Mesenchymal stem cell (in vitro differentiated cells and primary cell): ENCODE data around the gene NDRG2.

Experiments used
- DNase-seq: peaks from one replicate; pipeline ENCODE4 v3.0.0-alpha.2; 2013
- H2AFZ ChIP-seq: one replicate; pipeline ENCODE4 v1.6.1; 2013; ENCODE audit warnings: low read depth, mild to moderate bottlenecking, control low read depth, inconsistent platforms, low read length, moderate library complexity
- H2AK5ac ChIP-seq: 2 replicates; pipeline ENCODE4 v1.6.1; 2013; ENCODE audit warnings: low read length, moderate library complexity, mild to moderate bottlenecking, inconsistent platforms; ENCODE audit not compliant: severe bottlenecking
- H2BK120ac ChIP-seq: one replicate; pipeline ENCODE4 v1.6.1; 2013; ENCODE audit warnings: low read depth, mild to moderate bottlenecking, inconsistent platforms, low read length, moderate library complexity
- H2BK12ac ChIP-seq, 2 experiments: one replicate each; pipeline ENCODE4 v1.6.1; 2013; ENCODE audit warnings: inconsistent platforms in 2 of 2, low read length in 2 of 2, mild to moderate bottlenecking in 2 of 2, moderate library complexity in 2 of 2, control low read depth in 1 of 2
- H2BK15ac ChIP-seq: one replicate; pipeline ENCODE4 v1.6.1; 2013; ENCODE audit warnings: mild to moderate bottlenecking, low read depth, inconsistent platforms; ENCODE audit not compliant: poor library complexity, severe bottlenecking
- H2BK5ac ChIP-seq: 2 replicates; pipeline ENCODE4 v1.6.1; 2013; ENCODE audit warnings: low read depth, mild to moderate bottlenecking, low read length, control low read depth, inconsistent platforms; ENCODE audit not compliant: poor library complexity, severe bottlenecking
- H3K14ac ChIP-seq, 2 experiments: one replicate each; pipeline ENCODE4 v1.6.1; 2013; ENCODE audit warnings: inconsistent platforms in 2 of 2, low read length in 2 of 2, control low read depth in 1 of 2, mild to moderate bottlenecking in 1 of 2, moderate library complexity in 1 of 2
- H3K18ac ChIP-seq, 2 experiments: one replicate each; pipeline ENCODE4 v1.6.1; 2013; ENCODE audit warnings: inconsistent platforms in 2 of 2, low read length in 2 of 2, control low read depth in 1 of 2, low read depth in 1 of 2, mild to moderate bottlenecking in 1 of 2
- H3K23ac ChIP-seq, 2 experiments: one replicate each; pipeline ENCODE4 v1.6.1; 2013; ENCODE audit warnings: inconsistent platforms in 2 of 2, low read length in 2 of 2, mild to moderate bottlenecking in 2 of 2, moderate library complexity in 2 of 2, control low read depth in 1 of 2
- H3K27ac ChIP-seq: 2 replicates; pipeline ENCODE4 v1.5.1; 2013; ENCODE audit warnings: mild to moderate bottlenecking, moderate library complexity, low read length, control low read depth, inconsistent platforms; ENCODE audit not compliant: poor library complexity, severe bottlenecking
- H3K27me3 ChIP-seq, 2 experiments: 2 replicates each; pipeline versions ENCODE4 v1.6.1 to v1.7.0; 2013; ENCODE audit warnings: low read length in 2 of 2, mild to moderate bottlenecking in 2 of 2, moderate library complexity in 2 of 2, control low read depth in 1 of 2, inconsistent platforms in 1 of 2; ENCODE audit not compliant: control insufficient read depth in 1 of 2, insufficient read depth in 1 of 2
- H3K36me3 ChIP-seq, 2 experiments: 2 replicates each; pipeline versions ENCODE4 v1.6.1 to v1.7.0; 2013; ENCODE audit warnings: low read length in 2 of 2, control low read depth in 1 of 2, inconsistent platforms in 1 of 2, low read depth in 1 of 2, mild to moderate bottlenecking in 1 of 2; ENCODE audit not compliant: insufficient read depth in 2 of 2, control insufficient read depth in 1 of 2
- H3K4ac ChIP-seq, 2 experiments: one replicate each; pipeline ENCODE4 v1.6.1; 2013; ENCODE audit warnings: inconsistent platforms in 2 of 2, low read length in 2 of 2, mild to moderate bottlenecking in 2 of 2, moderate library complexity in 2 of 2, control low read depth in 1 of 2, low read depth in 1 of 2
- H3K4me1 ChIP-seq: 2 replicates; pipeline ENCODE4 v1.6.1; 2013; ENCODE audit warnings: low read depth, low read length, control low read depth; ENCODE audit not compliant: control insufficient read depth, insufficient read depth
- H3K4me2 ChIP-seq: 2 replicates; pipeline ENCODE4 v1.6.1; 2013; ENCODE audit warnings: low read length, mild to moderate bottlenecking, inconsistent platforms; ENCODE audit not compliant: poor library complexity, severe bottlenecking
- H3K4me3 ChIP-seq, 2 experiments: 2 replicates each; pipeline versions ENCODE4 v1.5.1 to v1.7.0; 2013; ENCODE audit warnings: low read length in 2 of 2, mild to moderate bottlenecking in 2 of 2, control low read depth in 1 of 2, low read depth in 1 of 2; ENCODE audit not compliant: insufficient read depth in 1 of 2
- H3K79me1 ChIP-seq: replicated peaks from 2 replicates; pipeline ENCODE4 v1.6.1; 2013; ENCODE audit warnings: mild to moderate bottlenecking, control low read depth, low read length, inconsistent platforms; ENCODE audit not compliant: poor library complexity, severe bottlenecking
- H3K9ac ChIP-seq: 2 replicates; pipeline ENCODE4 v1.7.0; 2013; ENCODE audit warnings: mild to moderate bottlenecking, low read length, moderate library complexity
- H3K9me3 ChIP-seq: 2 replicates; pipeline ENCODE4 v1.7.0; 2013; ENCODE audit warnings: mild to moderate bottlenecking, low read length; ENCODE audit not compliant: control insufficient read depth
- H4K8ac ChIP-seq: one replicate; pipeline ENCODE4 v1.6.1; 2013; ENCODE audit warnings: inconsistent platforms, mild to moderate bottlenecking, low read length, moderate library complexity
- H4K91ac ChIP-seq: one replicate; pipeline ENCODE4 v1.6.1; 2013; ENCODE audit warnings: mild to moderate bottlenecking, low read length, inconsistent platforms
- WGBS: methylation state at CpG from one replicate; pipeline ENCODE4 v1.1.7; 2013; ENCODE audit warnings: mixed read lengths; 5-methylcytosine and 5-hydroxymethylcytosine counted together

The NDRG2 gene

GRCh38 chr14:21071225-21072030 is 46.6 kb upstream of the NDRG2 start:
- H2BK15ac ChIP-seq, result peak overlapping the region; percentile 95
- H2BK5ac ChIP-seq, result peak overlapping the region; percentile 92
- peak overlapping the region; percentile 91 for H3K4me2 ChIP-seq
- peaks cover 35 to 37% of the 10 kb centered on the region in 2 experiments for H3K36me3 ChIP-seq
- H3K27ac ChIP-seq, result peak overlapping the region; percentile 100
- H3K4ac ChIP-seq, result peak overlapping the region; percentile 84 to 96
- peak overlapping the region in 1 of 2 experiments; percentile 81 for H3K23ac ChIP-seq
- peak overlapping the region; percentile 90 for H4K8ac ChIP-seq
- DNase-seq, result peak; percentile 96
- H3K27me3 ChIP-seq, result no peaks in the 10 kb centered on the region
- peak overlapping the region; percentile 84 to 92 for H3K4me3 ChIP-seq
- peak overlapping the region; percentile 64 for H2BK120ac ChIP-seq
- peaks cover 39% of the 10 kb centered on the region for H3K79me1 ChIP-seq
- H3K4me1 ChIP-seq, result peaks cover 29% of the 10 kb centered on the region
- H2AFZ ChIP-seq, result peak overlapping the region; percentile 46
- peak overlapping the region; percentile 88 for H3K9ac ChIP-seq
- peak overlapping the region; percentile 90 for H2BK12ac ChIP-seq
- no peaks in the 10 kb centered on the region for H3K9me3 ChIP-seq
- WGBS, result under 1% methylated on average over 35 of the region's 37 CpGs
- H4K91ac ChIP-seq, result peak overlapping the region; percentile 96
- H2AK5ac ChIP-seq, result peak overlapping the region; percentile 79
- H3K14ac ChIP-seq, result peak overlapping the region in 1 of 2 experiments; percentile 97
- peak overlapping the region; percentile 90 to 94 for H3K18ac ChIP-seq

GRCh38 chr14:21070610-21071224 is 45.9 kb upstream of the NDRG2 start:
- WGBS, result 2% methylated on average over 19 of the region's 23 CpGs
- H3K36me3 ChIP-seq, result peaks cover 30% of the 10 kb centered on the region in 2 experiments
- peak overlapping the region; percentile 82 for H2AK5ac ChIP-seq
- peak overlapping the region; percentile 90 for H2BK12ac ChIP-seq
- H3K4me2 ChIP-seq, result peak overlapping the region; percentile 91
- peak overlapping the region; percentile 88 for H3K9ac ChIP-seq
- H4K91ac ChIP-seq, result peak overlapping the region; percentile 86
- H2AFZ ChIP-seq, result peak overlapping the region; percentile 46
- H3K4me1 ChIP-seq, result peaks cover 29% of the 10 kb centered on the region
- peak overlapping the region; percentile 95 for H2BK15ac ChIP-seq
- H3K4me3 ChIP-seq, result peak overlapping the region; percentile 84 to 92
- peak overlapping the region in 1 of 2 experiments; percentile 97 for H3K14ac ChIP-seq
- no peaks in the 10 kb centered on the region for H3K27me3 ChIP-seq
- peak overlapping the region; percentile 90 for H4K8ac ChIP-seq
- peak overlapping the region in 1 of 2 experiments; percentile 57 for H3K23ac ChIP-seq
- peaks cover 32% of the 10 kb centered on the region for H3K79me1 ChIP-seq
- DNase-seq, result peak; percentile 75
- H2BK120ac ChIP-seq, result peak overlapping the region; percentile 64
- no peaks in the 10 kb centered on the region for H3K9me3 ChIP-seq
- H3K27ac ChIP-seq, result peak overlapping the region; percentile 100
- H3K18ac ChIP-seq, result peak overlapping the region; percentile 90 to 94
- H3K4ac ChIP-seq, result peak overlapping the region; percentile 79 to 96
- H2BK5ac ChIP-seq, result peak overlapping the region; percentile 91

GRCh38 chr14:21070083-21070609 is 45.3 kb upstream of the NDRG2 start, which contains the start of gene ARHGEF40:
ARHGEF40 (plus strand) TSS chr14:21070304; CDS start chr14:21070397, 93 bp downstream.
- H3K23ac ChIP-seq, result peak within 1 kb of the TSS in 1 of 2 experiments; percentile 63
- H2AFZ ChIP-seq, result peak within 1 kb of the TSS; percentile 72
- peak within 1 kb of the TSS; percentile 88 for H3K9ac ChIP-seq
- H3K4ac ChIP-seq, result peak within 1 kb of the TSS; percentile 79 to 96
- peaks cover 29% of the 10 kb centered on the region for H3K4me1 ChIP-seq
- H4K91ac ChIP-seq, result peak within 1 kb of the TSS; percentile 89
- H2BK12ac ChIP-seq, result peak within 1 kb of the TSS; percentile 90
- peak within 1 kb of the TSS in 1 of 2 experiments; percentile 97 for H3K14ac ChIP-seq
- peaks cover 24 to 25% of the 10 kb centered on the region in 2 experiments for H3K36me3 ChIP-seq
- peak within 1 kb of the TSS; percentile 92 to 94 for H3K18ac ChIP-seq
- peak within 1 kb of the TSS; percentile 90 for H4K8ac ChIP-seq
- H3K9me3 ChIP-seq, result no peaks in the 10 kb centered on the region
- DNase-seq, result peak; percentile 53
- peak within 1 kb of the TSS; percentile 91 for H2BK5ac ChIP-seq
- peak within 1 kb of the TSS; percentile 82 for H2AK5ac ChIP-seq
- H3K27ac ChIP-seq, result peak within 1 kb of the TSS; percentile 100
- H3K79me1 ChIP-seq, result peaks cover 26% of the 10 kb centered on the region
- H3K27me3 ChIP-seq, result no peaks in the 10 kb centered on the region
- peak within 1 kb of the TSS; percentile 95 for H3K4me2 ChIP-seq
- H2BK120ac ChIP-seq, result peak within 1 kb of the TSS; percentile 84
- peak within 1 kb of the TSS; percentile 99 for H2BK15ac ChIP-seq
- WGBS, result under 1% methylated on average over 45 of the region's 63 CpGs
- H3K4me3 ChIP-seq, result peak within 1 kb of the TSS; percentile 84 to 92
